G401 (cell line): Measurements from ENCODE around the gene SLC6A16. TPM values are rescaled to one million over a fixed set of nuclear protein-coding genes. Genes with fewer than 3 reads are reported as not detected.

Experiments used
- DNase-seq: peaks from one replicate; pipeline ENCODE4 v3.0.0-alpha.2; 2015; ENCODE audit warnings: low spot score
- in situ Hi-C: cut with HindIII; loops from 2 replicates; pipeline ENCODE4 v1.10.0; 2016; ENCODE audit warnings: low sequenced_read_pairs, mixed read lengths
- total RNA-seq: library from RNA; depleted of rRNA; stranded (reverse); fragments of >200 nt; shearing (Covaris generic); gene quantifications from 2 replicates; pipeline ENCODE4 v1.2.3, GENCODE V29; 2014

Gene SLC6A16
- total RNA-seq, 1 experiment from 2014 or later, result not detected

DNA sequence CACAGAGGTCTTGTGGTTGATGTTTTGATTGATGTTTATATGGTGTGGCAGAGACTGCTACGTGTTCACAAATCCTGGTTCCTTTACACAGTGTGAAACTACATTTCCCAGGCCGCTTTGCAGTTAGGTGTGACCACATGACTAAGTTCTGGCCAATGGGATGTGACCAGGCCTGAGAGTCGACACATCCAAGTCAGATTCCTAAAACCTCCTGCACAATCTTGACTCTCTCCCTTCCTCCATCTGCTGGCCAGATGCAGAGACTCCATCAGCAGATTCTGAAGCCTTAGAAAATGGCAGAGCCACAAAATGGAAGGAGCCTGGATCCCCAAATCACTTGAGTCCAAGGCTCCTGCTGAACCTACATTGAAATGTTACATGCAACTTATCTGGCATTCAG is 22.8 kb upstream of the SLC6A16 start:
- in situ Hi-C loops, result no loop called here
- DNase-seq, result peak; percentile 51

DNA sequence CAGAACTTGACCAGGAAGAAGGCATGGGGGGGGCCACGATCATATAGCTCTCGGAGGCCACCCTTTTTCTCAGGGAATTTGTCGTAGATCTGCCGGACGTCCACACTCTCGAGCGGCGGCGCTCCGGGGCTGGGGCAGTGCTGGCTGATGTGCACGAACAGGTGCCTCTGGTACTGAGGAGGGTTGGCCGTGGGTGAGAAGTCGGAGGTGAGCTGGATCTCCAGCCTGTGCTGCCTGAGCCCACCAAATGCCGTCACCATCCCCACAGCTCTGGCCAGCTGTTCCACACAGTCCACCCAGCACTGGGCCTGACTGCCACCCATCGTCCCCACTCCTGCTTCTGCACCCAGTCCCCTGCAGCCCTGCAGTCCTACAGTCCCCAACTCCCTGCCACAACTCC is 22.2 kb upstream of the SLC6A16 start:
- DNase-seq, result no peak
- in situ Hi-C loops, result no loop called here

DNA sequence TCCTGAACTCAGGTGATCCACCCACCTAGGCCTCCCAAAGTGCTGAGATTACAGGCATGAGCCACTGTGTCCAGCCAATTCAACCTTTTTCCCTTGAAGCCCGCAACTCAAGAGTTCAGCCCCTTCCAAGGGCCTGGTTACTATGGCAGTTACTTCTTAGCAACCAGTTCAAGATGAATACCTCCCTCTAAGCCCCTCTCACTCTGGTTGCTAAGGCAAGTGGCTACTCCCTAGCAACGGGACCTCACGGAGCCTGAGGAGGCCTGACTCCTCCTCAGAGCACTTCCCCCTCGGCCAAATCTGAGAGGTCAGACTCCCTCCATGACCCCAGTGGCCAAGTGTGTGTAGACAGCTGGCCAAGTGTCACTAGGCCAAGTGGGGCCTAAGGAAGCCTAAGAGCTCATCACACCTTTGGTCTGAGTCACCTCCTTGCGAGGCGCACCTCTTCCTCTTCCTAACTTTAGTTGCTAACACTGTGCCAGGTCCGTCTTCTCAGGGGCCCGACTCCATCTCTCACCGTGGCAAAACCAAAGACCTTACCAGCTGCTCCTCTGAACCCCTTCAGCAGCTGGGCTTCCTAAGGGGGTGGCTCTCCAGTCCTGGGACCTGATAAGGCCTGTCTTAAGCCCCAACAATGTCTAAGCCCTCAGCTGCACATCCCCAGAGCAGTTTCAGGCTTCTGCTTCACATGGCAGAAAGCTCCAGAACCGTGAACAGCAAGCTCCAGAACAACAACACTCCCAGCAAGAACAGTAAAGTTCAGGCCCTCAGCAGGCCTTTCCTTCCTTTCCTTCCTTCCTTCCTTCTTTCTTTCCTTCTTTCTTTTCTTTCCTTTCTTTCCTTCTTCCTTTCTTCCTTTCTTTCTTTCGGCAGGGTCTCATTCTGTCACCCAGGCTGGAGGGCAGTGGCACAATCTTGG is 19.8 kb upstream of the SLC6A16 start:
- DNase-seq, result no peak
- in situ Hi-C loops, result no loop called here

GRCh38 chr19:49343123-49343522 is 18.1 kb upstream of the SLC6A16 start:
- in situ Hi-C loops, result no loop called here
- DNase-seq, result no peak

DNA sequence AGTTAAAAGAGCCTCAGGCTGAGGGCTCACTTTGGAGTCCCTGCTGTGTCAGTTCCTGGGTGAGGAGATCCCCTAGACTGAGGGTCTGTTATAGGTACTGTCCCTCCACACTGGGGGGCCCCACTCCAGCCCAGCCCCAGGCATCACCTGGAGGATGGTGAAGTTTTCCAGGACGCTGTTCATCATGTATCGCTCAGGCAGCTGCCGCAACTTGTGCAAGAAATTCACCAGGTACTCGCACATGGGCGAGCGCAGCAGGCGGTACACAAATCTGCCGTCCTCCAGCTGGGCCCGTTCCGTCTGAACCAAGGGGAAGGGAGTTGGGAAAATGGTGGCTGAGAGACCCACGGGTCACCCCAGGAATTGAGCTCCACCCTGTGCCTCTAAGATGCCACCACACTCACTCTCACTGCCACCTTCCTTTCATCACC is 17.3 kb upstream of the SLC6A16 start:
- DNase-seq, result no peak
- in situ Hi-C loops, result no loop called here

DNA sequence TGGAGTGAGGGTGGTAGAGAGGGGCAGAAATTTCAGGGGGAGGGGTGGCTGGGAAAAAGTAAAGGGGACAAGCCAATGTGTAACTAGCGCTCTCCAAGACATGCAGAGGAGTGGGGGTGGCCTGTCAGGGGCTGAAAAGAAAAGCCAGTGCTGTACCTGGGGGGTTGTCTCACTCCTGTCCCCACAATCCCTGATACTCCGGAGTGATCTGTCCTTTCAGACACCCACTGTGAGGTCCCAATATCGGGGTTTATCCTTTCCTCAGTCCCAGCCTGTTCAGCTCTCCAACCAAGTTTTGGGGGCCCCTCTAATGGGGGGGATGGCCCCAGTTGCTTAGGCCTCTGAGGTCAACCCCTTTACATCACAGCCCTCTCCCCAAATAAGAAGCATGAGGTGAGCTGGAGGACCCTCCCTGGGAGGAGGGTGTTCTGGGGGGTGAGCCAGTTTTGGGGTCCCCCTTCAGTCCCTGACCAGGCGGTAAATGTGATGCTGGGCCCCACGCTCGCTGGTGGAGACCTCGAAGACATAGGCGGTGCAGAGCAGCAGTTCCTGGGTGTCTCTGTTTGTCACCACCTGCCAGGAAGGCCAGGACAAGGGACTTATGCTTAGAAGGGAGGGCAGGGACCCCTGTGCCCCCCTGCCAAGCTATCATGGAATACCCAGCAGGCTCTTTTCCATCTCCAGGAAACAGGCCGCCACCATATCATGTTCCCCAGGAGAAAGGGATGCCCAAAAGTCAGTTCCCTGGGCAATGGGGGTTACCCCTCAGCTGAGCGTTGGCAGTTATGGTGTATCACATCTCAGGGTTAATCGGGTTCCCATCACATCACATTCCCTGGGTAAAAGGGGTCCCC is 16.1 kb upstream of the SLC6A16 start:
- in situ Hi-C loops, result no loop called here
- no peak for DNase-seq

DNA sequence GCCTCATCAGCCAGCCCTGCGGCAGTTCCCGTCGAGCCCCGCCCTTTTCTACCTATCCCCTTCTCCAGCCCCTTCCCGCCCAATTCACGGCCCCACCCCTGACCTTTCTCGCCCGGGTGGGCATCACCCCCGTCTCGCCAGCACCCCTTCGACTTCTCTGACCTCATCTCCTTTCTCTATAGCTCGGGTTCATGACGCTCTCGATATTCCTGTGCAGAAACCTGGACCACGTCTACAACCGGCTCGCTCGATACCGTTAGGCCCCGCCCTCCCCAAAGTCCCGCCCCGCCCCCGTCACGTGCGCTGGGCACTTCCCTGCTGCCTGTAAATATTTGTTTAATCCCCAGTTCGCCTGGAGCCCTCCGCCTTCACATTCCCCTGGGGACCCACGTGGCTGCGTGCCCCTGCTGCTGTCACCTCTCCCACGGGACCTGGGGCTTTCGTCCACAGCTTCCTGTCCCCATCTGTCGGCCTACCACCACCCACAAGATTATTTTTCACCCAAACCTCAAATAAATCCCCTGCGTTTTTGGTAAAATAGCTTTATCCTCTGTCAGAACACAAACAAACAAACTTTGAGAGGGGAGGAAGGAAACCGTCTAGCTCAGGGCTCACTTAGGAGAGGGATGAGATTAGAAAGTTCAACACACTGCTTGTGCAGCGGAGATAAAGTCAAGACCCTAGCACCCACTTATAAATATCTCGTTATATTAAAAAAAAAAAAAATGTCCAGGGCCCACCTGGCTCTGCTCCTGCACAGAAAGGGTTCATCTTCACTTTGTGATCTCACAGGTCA is 15.3 kb upstream of the SLC6A16 start:
- in situ Hi-C loops, result no loop called here
- DNase-seq, result no peak

- in situ Hi-C loops, result no loop called here
- peak; percentile 60 for DNase-seq
Measured at GRCh38 chr19:49339301-49340068, 14.5 kb upstream of the SLC6A16 start.

DNA sequence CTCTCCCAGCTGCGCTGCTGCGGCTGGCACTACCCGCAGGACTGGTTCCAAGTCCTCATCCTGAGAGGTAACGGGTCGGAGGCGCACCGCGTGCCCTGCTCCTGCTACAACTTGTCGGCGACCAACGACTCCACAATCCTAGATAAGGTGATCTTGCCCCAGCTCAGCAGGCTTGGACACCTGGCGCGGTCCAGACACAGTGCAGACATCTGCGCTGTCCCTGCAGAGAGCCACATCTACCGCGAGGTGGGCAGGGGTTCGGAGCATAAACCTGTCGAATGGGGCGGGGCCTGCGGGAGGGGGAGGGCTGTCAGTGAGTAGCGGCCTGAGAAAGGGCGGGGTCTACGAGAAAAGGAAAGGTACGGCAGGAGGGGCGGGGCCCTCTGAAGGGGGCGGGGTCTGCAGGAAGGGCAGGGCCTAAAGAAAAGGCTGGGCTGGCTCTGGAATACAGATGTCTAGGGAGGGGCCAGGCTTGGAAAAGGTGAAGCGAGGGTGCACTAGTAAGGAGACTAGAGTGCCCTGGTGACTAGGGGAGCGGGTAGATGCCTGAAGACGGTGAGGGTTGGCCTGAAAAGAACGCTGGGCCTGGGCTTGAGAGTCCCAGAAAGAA is 13.8 kb upstream of the SLC6A16 start:
- DNase-seq, result no peak
- in situ Hi-C loops, result no loop called here

- in situ Hi-C loops, result no loop called here
- DNase-seq, result no peak
Measured at GRCh38 chr19:49338023-49338677, 13.2 kb upstream of the SLC6A16 start.

GRCh38 chr19:49337267-49338022 is 12.5 kb upstream of the SLC6A16 start:
- in situ Hi-C loops, result no loop called here
- DNase-seq, result no peak

- in situ Hi-C loops, result no loop called here
- DNase-seq, result no peak
Measured at GRCh38 chr19:49336482-49337266, 11.7 kb upstream of the SLC6A16 start.

DNA sequence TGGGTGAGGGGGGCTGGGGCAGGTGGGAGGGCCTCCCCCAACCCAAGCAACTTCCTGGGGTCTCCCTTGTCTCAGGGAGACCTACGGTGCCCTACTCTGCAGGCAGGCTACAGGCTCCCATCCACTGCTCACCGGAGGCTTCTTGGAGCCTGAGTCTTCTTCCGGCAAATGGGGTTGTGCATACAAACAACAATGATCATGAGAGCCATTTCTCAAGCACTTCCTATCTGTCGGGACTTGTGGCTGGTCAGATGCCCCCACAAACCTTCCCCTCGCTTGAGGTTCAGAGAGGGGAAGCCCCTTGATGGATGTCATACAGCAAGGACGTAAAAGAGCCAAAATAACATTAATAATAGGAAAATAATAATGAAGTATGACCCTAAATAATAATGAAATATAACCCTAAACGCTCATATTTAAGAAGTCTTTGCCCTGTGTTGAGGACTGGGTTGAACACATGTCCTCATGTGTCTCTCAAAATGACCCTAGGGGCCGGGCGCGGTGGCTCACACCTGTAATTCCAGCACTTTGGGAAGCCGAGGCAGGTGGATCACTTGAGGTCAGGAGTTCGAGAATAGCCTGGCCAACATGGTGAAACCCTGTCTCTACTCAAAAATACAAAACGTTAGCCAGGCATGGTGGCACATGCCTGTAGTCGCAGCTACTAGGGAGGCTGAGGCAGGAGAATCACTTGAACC is 10.9 kb upstream of the SLC6A16 start:
- DNase-seq, result no peak
- in situ Hi-C loops, result no loop called here

GRCh38 chr19:49335071-49335783 is 10.2 kb upstream of the SLC6A16 start, which contains the start of gene CD37:
Gene CD37 (plus strand): TSS chr19:49335406. CDS start chr19:49335541, 135 bp downstream.
- no peak for DNase-seq
- in situ Hi-C loops, result no loop called here

DNA sequence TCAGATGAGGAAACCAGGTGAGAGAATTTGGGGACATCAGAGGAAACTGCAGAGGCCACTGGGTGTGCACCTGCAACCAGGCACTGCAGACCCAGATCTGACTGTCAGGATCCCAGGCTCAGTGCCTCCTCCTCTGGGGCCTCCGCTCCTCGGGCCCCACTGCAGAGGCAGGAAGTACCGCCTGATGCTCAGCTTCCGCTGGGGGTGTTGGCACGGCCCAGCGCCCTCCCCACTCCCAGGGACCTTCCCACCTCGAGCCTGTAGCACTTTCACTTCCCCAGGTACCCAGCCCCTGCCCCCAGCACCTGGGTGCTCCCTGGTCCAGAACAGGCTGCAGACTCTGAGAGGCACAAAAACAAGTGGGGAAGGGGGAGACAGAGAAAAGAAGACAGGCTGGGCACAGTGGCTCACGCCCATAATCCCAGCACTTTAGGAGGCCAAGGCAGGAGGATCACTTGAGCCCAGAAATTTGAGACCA is 8.9 kb upstream of the SLC6A16 start:
- no peak for DNase-seq
- in situ Hi-C loops, result no loop called here
